SKM-1 treated with dmso at 0.1 percent for 144 hours (cell line): ENCODE data around the gene OFD1.
A peak's percentile ranks its signal among the peaks of the same experiment; 100 is the strongest.

Source experiments
- DNase-seq: peaks from one replicate; lab custom pipeline; 2025; ENCODE audit not compliant: unreplicated experiment; lab: John Stamatoyannopoulos, UW

OFD1 gene

GRCh38 chrX:13750204-13750603 lies 15.7 kb downstream of the OFD1 start:
- no peak for DNase-seq

GRCh38 chrX:13750812-13751211 lies 16.3 kb downstream of the OFD1 start:
- no peak for DNase-seq

GRCh38 chrX:13752141-13752540 lies 17.6 kb downstream of the OFD1 start:
- DNase-seq = no peak

- peak; percentile 15 for DNase-seq
Observed at GRCh38 chrX:13752646-13753045, 18.1 kb downstream of the OFD1 start.

GRCh38 chrX:13754765-13755164 lies 20.2 kb downstream of the OFD1 start:
- DNase-seq = peak; percentile 59

GRCh38 chrX:13755254-13755653 lies 20.7 kb downstream of the OFD1 start:
- no peak for DNase-seq

- DNase-seq = no peak
Observed at GRCh38 chrX:13756381-13756780, 21.8 kb downstream of the OFD1 start.

GRCh38 chrX:13759152-13759718 lies 24.7 kb downstream of the OFD1 start:
- DNase-seq = peak; percentile 69

GRCh38 chrX:13760426-13760825 lies 25.9 kb downstream of the OFD1 start:
- no peak for DNase-seq

GRCh38 chrX:13761606-13762414 lies 27.3 kb downstream of the OFD1 start:
- DNase-seq = peak; percentile 15

- no peak for DNase-seq
Observed at GRCh38 chrX:13763489-13763888, 28.9 kb downstream of the OFD1 start.

GRCh38 chrX:13764281-13764680 lies 29.7 kb downstream of the OFD1 start:
- peak; percentile 44 for DNase-seq

- no peak for DNase-seq
Observed at GRCh38 chrX:13764765-13765164, 30.2 kb downstream of the OFD1 start.

GRCh38 chrX:13768939-13769338 lies 34.4 kb downstream of the OFD1 start:
- DNase-seq = no peak

GRCh38 chrX:13770013-13770535 lies 35.5 kb downstream of the OFD1 start:
- DNase-seq = no peak

GRCh38 chrX:13774696-13775095 lies 40.1 kb downstream of the OFD1 start:
- no peak for DNase-seq

- DNase-seq = no peak
Observed at GRCh38 chrX:13775837-13776236, 41.3 kb downstream of the OFD1 start.

GRCh38 chrX:13776387-13776786 lies 41.8 kb downstream of the OFD1 start:
- no peak for DNase-seq

GRCh38 chrX:13778916-13779315 lies 44.4 kb downstream of the OFD1 start:
- no peak for DNase-seq

GRCh38 chrX:13780868-13781427 lies 46.4 kb downstream of the OFD1 start:
- DNase-seq = no peak

GRCh38 chrX:13786048-13786447 lies 51.5 kb downstream of the OFD1 start:
- DNase-seq = no peak
